ENCODE results near the gene SLC17A7. TPM values are rescaled to one million over a fixed set of nuclear protein-coding genes. Genes with fewer than 3 reads are reported as not detected.

The SLC17A7 gene
- total RNA-seq, 1 donor from 2014 or later, result 0.59 TPM

DNA sequence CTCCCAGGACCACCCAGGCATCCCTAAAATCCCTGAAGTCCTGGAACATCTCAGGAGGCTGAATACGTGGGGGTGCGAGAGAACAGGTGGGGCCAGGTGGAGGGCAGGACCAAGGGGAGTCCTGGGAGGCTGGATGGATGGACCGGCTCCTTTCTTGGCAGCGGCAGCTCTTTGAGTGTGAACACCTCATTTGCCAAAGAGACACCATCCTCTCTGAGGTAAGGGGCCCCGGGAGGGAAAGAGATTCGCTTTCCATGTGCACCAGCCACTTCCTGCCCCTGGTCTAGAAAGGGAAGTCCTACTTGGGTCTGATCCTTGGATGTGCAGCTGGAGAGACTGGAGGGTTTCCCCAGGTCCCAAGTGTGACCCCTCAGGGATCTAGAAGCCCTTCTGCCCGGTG, 34.2 kb downstream of the SLC17A7 start:
- DNase-seq, result no peak

GRCh38 chr19:49403404-49404187, 37.7 kb downstream of the SLC17A7 start:
- no peak for DNase-seq

DNA sequence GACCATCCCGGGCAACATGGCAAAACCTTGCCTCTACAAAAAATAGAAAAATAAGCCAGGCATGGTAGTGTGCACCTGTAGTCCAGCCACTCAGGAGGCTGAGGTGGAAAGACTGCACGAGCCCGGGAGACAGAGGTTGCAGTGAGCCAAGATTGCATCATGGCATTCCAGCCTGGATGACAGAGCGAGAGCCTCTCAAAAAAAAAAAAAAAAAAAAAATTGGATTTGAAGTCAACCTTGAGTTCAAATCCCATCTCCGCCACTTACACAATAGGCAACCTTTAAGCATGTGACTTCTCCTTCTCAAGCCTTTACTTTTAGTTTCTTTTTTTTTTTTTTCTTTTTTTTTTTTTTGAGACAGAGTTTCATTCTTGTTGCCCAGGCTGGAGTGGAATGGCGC, 41.3 kb downstream of the SLC17A7 start:
- no peak for DNase-seq

GRCh38 chr19:49398931-49399330, 42.4 kb downstream of the SLC17A7 start:
- DNase-seq, result no peak

GRCh38 chr19:49398001-49398615, 43.2 kb downstream of the SLC17A7 start:
- DNase-seq, result no peak

GRCh38 chr19:49396738-49397505, 44.4 kb downstream of the SLC17A7 start:
- no peak for DNase-seq

- no peak for DNase-seq
Measured at GRCh38 chr19:49395581-49396407, 45.5 kb downstream of the SLC17A7 start.

DNA sequence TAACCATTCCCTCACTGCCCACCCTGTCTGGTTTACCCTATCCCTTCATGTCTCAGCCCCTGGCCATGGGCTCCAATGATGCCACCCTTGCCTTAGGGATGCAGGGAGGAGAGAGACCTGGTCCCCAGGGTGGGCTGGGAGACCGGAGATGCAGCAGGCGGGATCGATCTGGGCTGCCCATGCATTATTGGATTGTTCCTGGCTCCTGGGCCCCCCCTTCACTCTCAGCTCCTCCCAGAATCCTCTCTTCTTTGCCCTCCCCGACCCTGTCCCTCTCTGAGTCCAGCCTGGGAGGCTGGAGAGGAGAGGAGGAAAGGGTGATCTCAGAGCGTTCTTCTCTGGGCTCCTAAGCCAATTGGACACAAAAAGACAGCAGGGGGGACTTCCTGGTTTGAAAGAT, 47.4 kb downstream of the SLC17A7 start:
- no peak for DNase-seq

DNA sequence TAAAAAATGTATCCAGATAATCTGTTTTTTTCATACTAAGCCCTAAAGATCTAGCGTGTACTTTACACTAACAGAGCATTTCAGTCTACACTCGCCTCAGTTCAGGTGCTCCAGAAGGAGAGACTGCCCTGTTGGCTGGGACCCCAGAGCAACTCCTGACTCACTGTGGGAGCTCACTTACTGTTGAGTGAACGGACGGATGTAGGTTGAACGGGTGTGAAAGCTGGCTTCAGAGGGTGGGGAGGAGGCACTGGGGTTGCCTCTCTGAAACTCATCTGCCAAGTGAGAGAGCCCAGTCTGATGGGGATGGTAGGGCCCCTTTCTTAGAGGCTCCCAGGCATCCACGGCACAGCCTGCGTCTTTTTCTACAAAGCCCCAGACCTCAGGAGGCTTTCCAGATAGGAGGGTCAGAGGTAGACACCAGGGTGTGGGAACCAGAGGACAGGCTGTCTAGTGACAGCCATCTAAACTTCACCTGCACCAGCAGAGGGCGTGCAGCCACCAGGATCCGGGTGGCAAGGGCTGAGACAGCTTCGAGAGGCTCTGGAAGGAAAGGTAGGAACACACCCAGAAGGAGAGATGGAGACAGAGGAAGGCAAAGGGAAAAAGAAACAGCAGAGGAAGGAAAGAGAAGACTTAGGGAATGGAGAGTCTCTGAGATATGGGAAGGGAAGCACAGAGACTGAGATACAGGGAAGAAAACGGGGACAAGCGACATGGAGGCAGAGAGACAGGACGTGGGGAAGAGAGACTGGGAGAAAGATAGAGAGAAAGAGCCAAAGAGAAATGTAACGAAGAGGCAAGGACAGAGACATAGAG, 49.5 kb downstream of the SLC17A7 start:
- DNase-seq, result peak; percentile 16

DNA sequence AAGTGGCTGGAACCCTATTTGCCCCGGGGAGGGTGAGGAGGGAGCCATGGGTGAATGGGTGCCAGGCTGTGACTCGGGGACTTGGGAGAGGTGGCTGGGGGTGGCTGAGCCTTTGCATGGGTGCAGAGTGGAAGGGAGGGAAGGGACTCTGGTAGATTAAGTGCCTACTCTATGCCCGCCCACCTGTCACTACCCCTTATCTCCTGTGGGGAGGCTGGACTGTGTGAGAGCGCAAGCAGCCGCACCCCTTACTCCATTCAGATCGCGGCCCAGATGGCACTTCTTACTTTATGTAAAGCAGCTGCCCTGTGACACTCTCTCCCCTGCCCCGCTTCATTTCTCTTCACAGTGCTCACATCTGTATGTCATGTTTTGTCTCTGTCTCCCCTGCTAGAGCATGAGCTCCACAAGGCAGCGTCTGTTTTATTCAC, 50.4 kb downstream of the SLC17A7 start:
- no peak for DNase-seq

DNA sequence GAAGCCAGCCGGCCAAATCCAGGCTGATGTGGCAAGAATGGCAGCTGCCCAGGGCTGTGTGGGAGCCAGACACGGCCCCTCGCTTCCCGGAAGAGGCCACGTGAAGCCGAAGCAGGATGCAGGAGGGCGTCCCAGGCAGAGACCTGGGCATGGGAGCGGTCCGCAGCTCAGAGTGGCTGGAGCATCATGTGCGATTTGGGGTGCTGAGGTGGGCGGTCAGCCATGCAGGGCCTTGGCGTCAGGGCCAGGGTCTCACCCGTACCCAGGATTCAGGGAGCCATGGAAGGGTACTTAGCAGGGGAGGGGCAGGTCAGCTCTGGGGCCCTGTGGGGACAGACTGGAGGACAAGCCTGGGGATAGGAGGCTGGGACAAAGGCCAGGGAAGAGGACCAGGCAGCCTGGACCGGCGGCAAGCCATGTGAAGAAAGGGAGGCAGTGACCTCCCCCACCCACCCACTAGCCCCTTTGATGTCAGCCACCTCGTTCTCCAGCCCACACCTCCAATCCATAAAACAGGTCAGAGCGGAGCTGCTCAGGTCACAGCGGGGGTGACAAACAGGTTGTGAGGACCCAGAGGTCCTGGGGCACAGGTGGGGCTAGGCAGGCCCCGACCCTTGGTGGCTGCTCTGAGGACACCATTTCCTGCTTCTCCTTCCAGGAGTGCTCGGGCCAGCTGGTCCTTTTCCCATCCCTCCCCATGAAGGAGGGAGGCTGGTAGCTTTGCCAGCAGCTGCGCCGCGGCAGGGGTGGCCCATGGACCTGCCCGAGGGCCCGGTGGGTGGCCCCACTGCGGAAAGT, 51.0 kb downstream of the SLC17A7 start:
- no peak for DNase-seq

DNA sequence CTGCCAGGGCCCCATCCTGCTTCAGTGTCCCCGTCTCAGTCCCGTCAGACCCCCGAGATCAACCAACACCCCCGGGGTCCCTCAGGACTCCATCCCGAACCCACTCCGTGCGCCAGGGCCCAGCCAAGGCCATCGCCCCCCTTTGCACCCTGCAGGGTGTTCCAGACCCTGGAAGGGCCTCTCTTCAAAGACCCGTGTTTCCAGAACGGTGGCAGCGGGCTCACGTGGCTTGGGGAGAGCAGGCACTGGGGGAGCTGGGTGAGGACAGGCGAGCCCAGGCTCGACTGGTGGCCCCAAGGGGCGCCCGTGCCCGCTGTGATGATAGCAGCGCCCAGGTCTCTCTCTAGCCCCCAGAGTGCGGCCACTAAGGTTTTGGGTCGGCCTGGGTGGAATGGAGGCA, 51.9 kb downstream of the SLC17A7 start:
- DNase-seq, result no peak

- peak; percentile 8 for DNase-seq
Measured at GRCh38 chr19:49387936-49388372, 53.4 kb downstream of the SLC17A7 start, which contains the start of gene KASH5. TSS of gene KASH5 (plus strand) at chr19:49388249. CDS start at chr19:49390884, 2,635 bp downstream.

DNA sequence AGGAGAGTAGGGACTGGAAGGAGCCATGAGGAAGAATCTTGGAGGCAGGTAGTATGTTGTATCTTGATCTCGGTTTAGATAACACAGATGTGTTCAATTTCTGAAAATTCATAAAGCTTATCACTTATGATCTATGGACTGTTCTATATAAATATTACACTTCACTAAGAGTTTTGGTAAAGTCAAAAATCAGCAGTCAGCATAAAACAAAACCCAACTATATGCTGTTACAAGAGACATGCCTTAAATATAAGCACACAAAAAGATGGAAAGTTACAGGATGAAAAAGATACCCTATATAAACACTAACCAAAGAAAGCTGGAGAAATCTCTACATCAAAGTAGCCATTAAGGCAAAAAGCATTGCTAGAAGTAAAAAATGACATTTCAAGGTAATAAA, 57.7 kb downstream of the SLC17A7 start:
- no peak for DNase-seq

GRCh38 chr19:49382639-49383038, 58.7 kb downstream of the SLC17A7 start:
- no peak for DNase-seq

- DNase-seq, result no peak
Measured at GRCh38 chr19:49380391-49380790, 60.9 kb downstream of the SLC17A7 start.
